ENCODE data around the gene APC. TPM values are rescaled to one million over a fixed set of nuclear protein-coding genes. Genes with fewer than 3 reads are reported as not detected.
"Not testable (repeated sequence)": the region's sequence is repeated elsewhere in the genome, so short reads cannot be mapped to it uniquely, and the experiment has no call there.

APC gene
- total RNA-seq, 1 donor from 2014 or later: 36.9 TPM

GRCh38 chr5:112848116-112848811, 110.6 kb downstream of the APC start:
- H3K27ac Mint-ChIP-seq (ENCODE audit: unreplicated experiment): peak overlapping the region; percentile 67
- H3K4me3 Mint-ChIP-seq (ENCODE audit: unreplicated experiment): no peak overlapping the region
- H3K27me3 Mint-ChIP-seq (ENCODE audit: unreplicated experiment): peaks cover 9% of the 10 kb centered on the region

GRCh38 chr5:112849912-112850311, 112.2 kb downstream of the APC start:
- Mint-ChIP-seq H3K4me3 (ENCODE audit: unreplicated experiment) (no peak overlapping the region), H3K36me3 (ENCODE audit: unreplicated experiment) (no peaks in the 10 kb centered on the region), H3K27me3 (ENCODE audit: unreplicated experiment) (peaks cover 19% of the 10 kb centered on the region), H3K27ac (ENCODE audit: unreplicated experiment) (no peak overlapping the region), H3K9me3 (ENCODE audit: unreplicated experiment) (peaks cover 5% of the 10 kb centered on the region), H3K4me1 (ENCODE audit: unreplicated experiment) (peaks cover 5% of the 10 kb centered on the region)
- DNase-seq (ENCODE audit: extremely low spot score, unreplicated experiment): no peak
- TF ChIP-seq, protein P1, sequence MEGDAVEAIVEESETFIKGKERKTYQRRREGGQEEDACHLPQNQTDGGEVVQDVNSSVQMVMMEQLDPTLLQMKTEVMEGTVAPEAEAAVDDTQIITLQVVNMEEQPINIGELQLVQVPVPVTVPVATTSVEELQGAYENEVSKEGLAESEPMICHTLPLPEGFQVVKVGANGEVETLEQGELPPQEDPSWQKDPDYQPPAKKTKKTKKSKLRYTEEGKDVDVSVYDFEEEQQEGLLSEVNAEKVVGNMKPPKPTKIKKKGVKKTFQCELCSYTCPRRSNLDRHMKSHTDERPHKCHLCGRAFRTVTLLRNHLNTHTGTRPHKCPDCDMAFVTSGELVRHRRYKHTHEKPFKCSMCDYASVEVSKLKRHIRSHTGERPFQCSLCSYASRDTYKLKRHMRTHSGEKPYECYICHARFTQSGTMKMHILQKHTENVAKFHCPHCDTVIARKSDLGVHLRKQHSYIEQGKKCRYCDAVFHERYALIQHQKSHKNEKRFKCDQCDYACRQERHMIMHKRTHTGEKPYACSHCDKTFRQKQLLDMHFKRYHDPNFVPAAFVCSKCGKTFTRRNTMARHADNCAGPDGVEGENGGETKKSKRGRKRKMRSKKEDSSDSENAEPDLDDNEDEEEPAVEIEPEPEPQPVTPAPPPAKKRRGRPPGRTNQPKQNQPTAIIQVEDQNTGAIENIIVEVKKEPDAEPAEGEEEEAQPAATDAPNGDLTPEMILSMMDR (IDR thresholded peaks at IDR 0.05): no peak

More at GRCh38 chr5:112848116-112848811, 110.6 kb downstream of the APC start:
- TF ChIP-seq, protein P1 (IDR thresholded peaks at IDR 0.05): peak; percentile 74
- no peaks in the 10 kb centered on the region for H3K36me3 Mint-ChIP-seq (ENCODE audit: unreplicated experiment)
- H3K4me1 Mint-ChIP-seq (ENCODE audit: unreplicated experiment): peaks cover 5% of the 10 kb centered on the region
- DNase-seq (ENCODE audit: extremely low spot score, unreplicated experiment): no peak
- H3K9me3 Mint-ChIP-seq (ENCODE audit: unreplicated experiment): no peaks in the 10 kb centered on the region

DNA sequence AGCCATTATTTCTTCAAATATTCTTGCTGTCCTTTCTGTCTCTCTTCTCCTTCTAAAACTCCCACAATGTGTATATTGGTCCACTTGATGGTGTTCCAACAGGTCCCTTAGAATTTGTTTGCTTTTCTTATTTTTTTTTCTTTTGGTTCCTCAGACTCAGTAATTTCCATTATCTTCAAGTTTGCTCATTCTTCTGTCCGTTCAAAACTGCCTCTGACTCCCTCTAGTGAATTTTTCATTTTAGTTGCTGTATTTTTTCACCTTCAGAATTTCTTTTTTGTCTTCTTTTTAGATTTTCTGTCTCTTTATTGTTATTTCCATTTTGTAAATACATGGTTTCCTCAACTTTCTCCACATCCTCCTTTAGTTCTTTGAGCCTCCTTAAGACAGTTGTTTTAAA, 117.0 kb downstream of the APC start:
- Mint-ChIP-seq H3K4me1 (ENCODE audit: unreplicated experiment) (no peaks in the 10 kb centered on the region), H3K36me3 (ENCODE audit: unreplicated experiment) (no peaks in the 10 kb centered on the region), H3K27ac (ENCODE audit: unreplicated experiment) (no peak overlapping the region), H3K4me3 (ENCODE audit: unreplicated experiment) (no peak overlapping the region), H3K27me3 (ENCODE audit: unreplicated experiment) (peaks cover 51% of the 10 kb centered on the region), H3K9me3 (ENCODE audit: unreplicated experiment) (peaks cover 10% of the 10 kb centered on the region)
- DNase-seq (ENCODE audit: extremely low spot score, unreplicated experiment): no peak
- TF ChIP-seq, protein P1 (IDR thresholded peaks at IDR 0.05): no peak

DNA sequence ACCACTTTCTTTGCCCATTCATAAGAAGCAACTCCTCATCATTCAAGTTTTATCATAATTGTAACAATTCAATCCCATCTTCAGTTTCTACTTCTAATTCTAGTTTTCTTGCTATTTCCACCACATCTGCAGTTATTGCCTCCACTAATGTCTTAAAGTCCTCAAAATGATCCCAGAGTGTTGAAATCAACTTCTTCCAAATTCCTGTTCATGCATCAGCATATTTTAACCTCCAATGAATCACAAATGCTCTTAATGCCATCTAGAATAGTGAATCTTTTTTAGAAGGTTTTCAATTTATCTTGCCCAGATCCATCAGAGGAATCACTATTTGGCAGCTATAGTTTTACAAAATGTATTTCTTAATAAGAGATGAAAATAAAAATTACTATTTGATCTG, 120.2 kb downstream of the APC start:
- DNase-seq (ENCODE audit: extremely low spot score, unreplicated experiment): no peak
- Mint-ChIP-seq H3K27me3 (ENCODE audit: unreplicated experiment) (peaks cover 42% of the 10 kb centered on the region), H3K27ac (ENCODE audit: unreplicated experiment) (no peak overlapping the region), H3K36me3 (ENCODE audit: unreplicated experiment) (no peaks in the 10 kb centered on the region), H3K4me1 (ENCODE audit: unreplicated experiment) (peaks cover 18% of the 10 kb centered on the region), H3K4me3 (ENCODE audit: unreplicated experiment) (no peak overlapping the region), H3K9me3 (ENCODE audit: unreplicated experiment) (peaks cover 10% of the 10 kb centered on the region)
- TF ChIP-seq, protein P1 (IDR thresholded peaks at IDR 0.05): no peak

DNA sequence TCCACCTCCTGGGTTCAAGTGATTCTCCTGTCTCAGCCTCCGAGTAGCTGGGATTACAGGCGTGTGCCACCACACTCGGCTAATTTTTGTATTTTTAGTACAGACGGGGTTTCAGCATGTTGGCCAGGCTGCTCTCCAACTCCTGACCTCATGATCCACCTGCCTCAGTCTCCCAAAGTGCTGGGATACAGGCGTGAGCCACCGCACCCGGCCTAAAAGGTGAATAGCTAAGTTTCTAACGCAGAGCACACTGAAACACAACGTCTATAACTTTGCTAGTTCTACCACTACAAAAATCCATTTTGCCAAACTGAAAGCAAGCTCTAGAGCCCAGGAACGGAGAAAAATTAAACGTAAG, 122.9 kb downstream of the APC start:
- H3K4me3 Mint-ChIP-seq (ENCODE audit: unreplicated experiment): peak overlapping the region; percentile 96
- not testable (repeated sequence) for H3K9me3 Mint-ChIP-seq (ENCODE audit: unreplicated experiment)

More for the DNA sequence above, 122.9 kb downstream of the APC start:
- Mint-ChIP-seq H3K4me1 (ENCODE audit: unreplicated experiment) (peaks cover 28% of the 10 kb centered on the region), H3K27ac (ENCODE audit: unreplicated experiment) (peak overlapping the region; percentile 96), H3K27me3 (ENCODE audit: unreplicated experiment) (peaks cover 26% of the 10 kb centered on the region), H3K36me3 (ENCODE audit: unreplicated experiment) (peaks cover 12% of the 10 kb centered on the region)
- DNase-seq (ENCODE audit: extremely low spot score, unreplicated experiment): not testable (repeated sequence)
